ENCODE data around the gene ZBTB18. TPM values are rescaled to one million over a fixed set of nuclear protein-coding genes. Genes with fewer than 3 reads are reported as not detected.

ZBTB18 gene
- total RNA-seq, 3 donors from 2014 or later, result 10.1 to 19.7 (median 16.7) TPM

- Histone ChIP-seq H3K27me3 (no peaks in the 10 kb centered on the region), H3K36me3 (no peaks in the 10 kb centered on the region), H3K27ac (peak overlapping the region in 1 of 2 donors; percentile 6), H3K4me3 (no peak overlapping the region), H3K4me1 (no peaks in the 10 kb centered on the region), H3K9me3 (no peaks in the 10 kb centered on the region)
- no peak for DNase-seq (ENCODE audit: low spot score in 2 of 2)
- intact Hi-C loops (cut with DNase I; ENCODE audit: low total_unique reads), result no loop called here
- no peak for TF ChIP-seq POLR2AphosphoS5 (IDR thresholded peaks at IDR 0.05)
- TF ChIP-seq CTCF (IDR thresholded peaks at IDR 0.05), result no peak
- no peak for TF ChIP-seq POLR2A (IDR thresholded peaks at IDR 0.05)
Observed at GRCh38 chr1:244060686-244061085, 9.6 kb downstream of the ZBTB18 start.

- no peaks in the 10 kb centered on the region for H3K9me3 ChIP-seq
- no peak for DNase-seq (ENCODE audit: low spot score in 2 of 2)
- H3K27ac ChIP-seq, result no peak overlapping the region
- intact Hi-C loops (cut with DNase I; ENCODE audit: low total_unique reads), result no loop called here
- no peaks in the 10 kb centered on the region for H3K36me3 ChIP-seq
- no peaks in the 10 kb centered on the region for H3K4me1 ChIP-seq
- H3K27me3 ChIP-seq, result no peaks in the 10 kb centered on the region
- TF ChIP-seq POLR2A (IDR thresholded peaks at IDR 0.05), result no peak
- TF ChIP-seq POLR2AphosphoS5 (IDR thresholded peaks at IDR 0.05), result no peak
- no peak for TF ChIP-seq CTCF (IDR thresholded peaks at IDR 0.05)
- H3K4me3 ChIP-seq, result no peak overlapping the region
Observed at GRCh38 chr1:244062156-244062725, 11.2 kb downstream of the ZBTB18 start.

GRCh38 chr1:244063498-244063897 is 12.4 kb downstream of the ZBTB18 start:
- H3K36me3 ChIP-seq, result no peaks in the 10 kb centered on the region
- no peaks in the 10 kb centered on the region for H3K9me3 ChIP-seq
- no peaks in the 10 kb centered on the region for H3K27me3 ChIP-seq
- peak overlapping the region in 1 of 2 donors; percentile 8 for H3K27ac ChIP-seq
- intact Hi-C loops (cut with DNase I; ENCODE audit: low total_unique reads), result no loop called here
- H3K4me3 ChIP-seq, result no peak overlapping the region
- no peaks in the 10 kb centered on the region for H3K4me1 ChIP-seq
- no peak for TF ChIP-seq POLR2AphosphoS5 (IDR thresholded peaks at IDR 0.05)
- no peak for TF ChIP-seq CTCF (IDR thresholded peaks at IDR 0.05)
- TF ChIP-seq POLR2A (IDR thresholded peaks at IDR 0.05), result no peak
- DNase-seq (ENCODE audit: low spot score in 2 of 2), result no peak

- Histone ChIP-seq H3K27me3 (no peaks in the 10 kb centered on the region), H3K27ac (no peak overlapping the region), H3K9me3 (no peaks in the 10 kb centered on the region), H3K4me1 (no peaks in the 10 kb centered on the region), H3K4me3 (no peak overlapping the region), H3K36me3 (no peaks in the 10 kb centered on the region)
- TF ChIP-seq CTCF (IDR thresholded peaks at IDR 0.05), result no peak
- no peak for TF ChIP-seq POLR2A (IDR thresholded peaks at IDR 0.05)
- TF ChIP-seq POLR2AphosphoS5 (IDR thresholded peaks at IDR 0.05), result no peak
- intact Hi-C loops (cut with DNase I; ENCODE audit: low total_unique reads), result no loop called here
- no peak for DNase-seq (ENCODE audit: low spot score in 2 of 2)
Observed at GRCh38 chr1:244064621-244065020, 13.5 kb downstream of the ZBTB18 start.

- H3K4me1 ChIP-seq, result no peaks in the 10 kb centered on the region
- intact Hi-C loops (cut with DNase I; ENCODE audit: low total_unique reads), result no loop called here
- no peaks in the 10 kb centered on the region for H3K27me3 ChIP-seq
- no peaks in the 10 kb centered on the region for H3K9me3 ChIP-seq
- H3K27ac ChIP-seq, result peak overlapping the region in 1 of 2 donors; percentile 40
- no peak overlapping the region for H3K4me3 ChIP-seq
- no peak for TF ChIP-seq CTCF (IDR thresholded peaks at IDR 0.05)
- TF ChIP-seq POLR2A (IDR thresholded peaks at IDR 0.05), result no peak
- TF ChIP-seq POLR2AphosphoS5 (IDR thresholded peaks at IDR 0.05), result no peak
- no peaks in the 10 kb centered on the region for H3K36me3 ChIP-seq
- no peak for DNase-seq (ENCODE audit: low spot score in 2 of 2)
Observed at GRCh38 chr1:244065063-244065793, 14.1 kb downstream of the ZBTB18 start.

All from breast epithelium (tissue), 4 donors.